Kasumi-1 (cell line): ENCODE data around the gene ADIG.
"Not testable (repeated sequence)": the region's sequence is repeated elsewhere in the genome, so short reads cannot be mapped to it uniquely, and the experiment has no call there.

Experiments
- DNase-seq, 2 experiments: peaks; one replicate each; lab custom pipeline; 2025; lab: John Stamatoyannopoulos, UW

Gene ADIG

DNA sequence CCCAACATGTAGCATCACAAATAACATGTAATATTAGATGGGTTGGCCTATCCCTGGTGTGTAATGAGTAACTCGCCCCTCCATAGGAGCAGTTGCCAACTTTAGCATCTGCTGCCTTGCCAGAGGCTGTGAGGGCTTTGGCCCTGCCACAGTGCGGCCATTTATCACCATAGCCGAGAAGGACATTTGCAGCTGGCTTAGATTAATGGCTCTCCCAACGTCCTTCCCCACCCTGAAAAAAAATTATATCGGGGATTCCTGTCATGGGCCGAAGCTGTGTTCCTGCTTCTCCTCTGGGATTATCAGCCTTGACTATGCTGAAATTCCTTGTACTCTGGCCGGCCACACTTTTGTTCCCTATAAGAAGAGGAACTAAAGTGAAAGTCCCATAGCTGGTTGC, 7.6 kb upstream of the ADIG start:
- DNase-seq = no peak

DNA sequence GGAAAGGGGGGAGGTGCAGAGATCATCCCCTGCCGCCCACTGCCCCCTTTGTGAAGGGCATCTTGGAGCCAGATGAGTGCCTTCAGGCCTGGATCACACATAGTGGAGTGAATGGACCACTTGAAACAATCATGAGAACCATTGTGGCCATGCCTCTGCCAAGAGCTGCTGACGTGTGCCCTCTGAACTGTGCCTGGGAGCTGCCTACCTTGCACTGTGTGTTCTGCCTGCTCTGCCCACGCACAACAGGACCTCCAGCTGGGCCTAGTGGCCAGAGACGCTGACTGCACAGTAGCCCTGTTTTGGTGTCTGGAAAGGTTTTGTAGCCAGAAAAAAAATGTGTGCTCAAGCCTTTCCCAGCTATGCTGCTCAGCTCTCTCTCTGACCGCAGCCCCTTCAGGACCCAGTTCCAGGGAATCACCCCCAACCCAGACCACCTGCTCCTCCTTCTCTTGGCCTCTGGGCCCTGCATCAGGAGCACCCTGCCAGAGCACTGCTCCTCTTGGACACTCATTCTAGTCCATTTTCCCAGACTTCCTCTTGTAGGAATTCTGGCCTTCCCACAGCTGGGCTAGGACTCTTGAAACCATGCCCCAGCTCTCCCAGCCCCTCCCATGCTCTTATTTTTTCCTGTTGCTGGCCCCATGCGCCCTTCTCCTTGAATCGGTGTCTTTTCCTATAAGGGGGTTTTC, 1.6 kb upstream of the ADIG start:
- DNase-seq = no peak

DNA sequence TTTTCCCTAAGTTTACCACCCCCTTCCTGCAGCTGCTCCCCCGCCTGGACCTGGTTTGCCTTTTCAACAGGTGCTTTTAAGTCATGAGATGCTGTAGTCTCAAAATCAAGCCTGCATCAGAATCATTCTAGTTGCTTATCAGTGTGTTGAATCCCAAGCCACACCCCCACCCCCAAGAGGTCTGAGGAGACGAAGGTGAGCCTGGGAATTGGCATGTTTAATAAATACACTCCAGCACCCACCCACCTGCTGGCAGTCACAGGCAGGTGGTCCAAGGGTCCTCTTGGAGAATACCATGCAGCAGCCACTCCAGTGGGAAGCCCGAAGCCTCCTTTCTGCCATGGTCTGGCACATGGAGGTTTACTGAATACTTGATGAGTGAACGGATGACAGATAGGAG, 1.1 kb upstream of the ADIG start:
- DNase-seq = no peak

DNA sequence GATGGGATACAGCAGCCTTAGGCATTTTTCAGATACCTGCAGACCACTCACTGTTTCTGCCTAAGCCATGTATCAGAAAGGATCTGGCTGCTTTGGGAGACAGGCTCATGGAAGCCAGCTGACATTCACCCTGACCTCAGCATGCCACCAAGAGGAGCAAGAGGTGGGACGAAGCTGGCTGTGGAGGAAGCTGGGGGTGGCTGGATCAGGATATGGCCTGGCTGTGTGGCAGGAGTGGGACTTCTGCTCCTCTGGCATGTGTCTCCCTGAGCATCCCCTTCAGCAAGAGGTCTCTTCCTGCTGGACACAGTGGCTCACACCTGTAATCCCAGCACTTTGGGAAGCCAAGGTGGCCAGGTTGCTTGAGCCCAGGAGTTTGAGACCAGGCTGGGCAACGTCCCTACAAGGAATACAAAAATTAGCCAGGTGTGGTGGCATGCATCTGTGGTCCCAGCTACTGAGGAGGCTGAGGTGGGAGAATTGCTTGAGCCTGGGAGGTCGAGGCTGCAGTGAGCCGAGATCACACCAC, 897 bp downstream of the ADIG start:
- no peak for DNase-seq

DNA sequence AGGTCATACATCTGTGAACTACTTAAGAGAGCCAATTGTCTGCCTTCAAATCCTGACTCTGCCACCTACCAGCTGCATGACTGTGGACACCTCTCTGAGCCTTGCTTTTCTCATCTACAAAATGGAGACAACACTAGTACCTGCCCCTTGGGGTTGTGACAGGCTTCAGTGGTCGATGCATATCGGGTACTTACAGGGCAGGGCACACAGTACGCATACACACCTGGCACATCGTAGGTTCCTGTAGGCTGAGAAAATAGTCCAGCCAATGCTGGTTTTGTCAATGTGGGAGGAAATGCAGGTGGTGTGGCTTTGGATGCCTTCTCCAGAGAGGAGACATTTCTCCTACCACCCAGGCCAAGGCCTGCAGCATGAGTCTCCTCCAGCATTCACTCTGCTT, 2.3 kb downstream of the ADIG start:
- DNase-seq = no peak

DNA sequence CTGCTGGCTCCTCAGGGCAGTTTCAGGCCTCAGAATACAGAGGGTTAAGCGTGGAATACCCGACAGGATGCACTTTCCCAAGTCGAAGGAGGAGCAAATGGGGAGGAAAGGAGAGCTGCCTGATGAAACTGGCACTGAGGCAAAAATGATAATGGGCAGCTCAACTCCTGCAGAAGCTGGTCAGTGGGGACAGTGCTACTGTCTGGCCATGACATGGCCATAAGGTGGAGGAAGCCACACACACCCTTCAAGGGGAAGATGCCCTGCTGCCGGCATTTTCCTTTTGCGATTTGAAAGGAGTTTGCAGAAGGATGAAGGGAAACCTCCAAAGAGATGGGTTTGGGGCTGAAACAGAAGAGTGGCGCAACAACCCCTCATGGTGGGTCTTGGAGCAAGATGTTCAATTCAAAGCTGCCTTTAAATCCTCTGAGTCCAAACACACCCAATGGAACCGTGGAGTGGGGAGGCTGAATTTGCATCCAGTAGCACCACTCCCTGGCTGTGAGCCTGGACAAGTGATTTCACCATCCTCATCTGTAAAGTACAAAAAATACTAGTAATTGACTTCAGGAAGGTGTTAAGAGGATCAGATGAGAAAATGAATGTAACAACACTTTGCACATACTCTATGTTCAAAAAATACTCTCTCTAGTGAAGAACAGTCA, 3.2 kb downstream of the ADIG start:
- DNase-seq = no peak

DNA sequence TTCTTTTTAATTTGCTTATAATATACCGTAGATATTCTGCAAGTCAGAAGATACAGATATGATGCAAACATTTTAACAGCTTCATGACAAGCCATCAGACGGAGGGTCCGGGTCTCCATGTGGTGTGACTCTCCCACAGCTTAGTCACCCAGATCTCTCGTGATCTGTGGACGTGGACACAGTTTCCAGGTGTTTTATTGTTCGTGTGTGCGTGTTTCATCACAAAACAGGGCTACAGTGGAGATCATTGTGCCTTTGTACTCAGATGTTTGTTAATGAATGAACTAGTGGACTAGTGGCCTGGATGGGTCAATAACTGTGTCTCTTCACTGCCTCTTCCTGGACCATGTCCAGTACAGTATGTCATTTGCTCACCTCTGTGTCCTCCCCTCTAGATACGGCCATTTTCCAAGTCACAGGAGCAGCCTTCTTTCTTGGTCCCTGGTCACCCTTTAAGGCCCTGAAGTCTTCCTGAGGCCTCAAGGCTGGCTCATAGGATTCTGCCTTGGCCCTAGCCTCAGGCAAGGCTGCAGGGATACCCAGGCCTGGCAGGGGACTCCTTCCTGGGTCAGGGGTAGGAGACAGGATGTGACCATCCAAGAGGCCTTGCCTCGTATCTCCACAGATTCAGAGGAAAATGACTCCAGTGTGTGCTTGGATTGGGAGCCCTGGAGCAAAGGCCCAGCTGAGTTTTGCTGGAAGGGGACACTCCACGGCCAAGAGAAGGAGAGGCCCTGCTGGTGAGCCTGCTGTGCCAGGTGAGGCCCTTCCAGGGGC, 4.6 kb downstream of the ADIG start:
- DNase-seq = no peak

DNA sequence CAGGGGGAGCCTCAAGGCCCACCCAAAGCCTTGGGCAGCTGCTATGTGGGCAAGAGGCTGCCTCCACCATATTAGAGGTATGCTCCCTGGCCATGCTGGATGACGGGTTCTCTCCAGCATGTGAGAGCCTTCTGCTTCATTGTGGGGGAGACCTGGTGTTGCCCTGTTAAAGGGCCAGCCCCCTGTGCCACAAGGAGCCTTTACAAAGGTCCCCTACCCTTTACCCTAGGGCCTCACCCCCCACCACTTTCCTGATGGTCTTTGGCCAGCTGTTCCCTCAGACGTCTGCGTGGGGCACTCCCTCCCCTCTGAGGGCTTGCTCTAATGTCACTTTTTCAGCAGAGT, 5.2 kb downstream of the ADIG start:
- DNase-seq = no peak

DNA sequence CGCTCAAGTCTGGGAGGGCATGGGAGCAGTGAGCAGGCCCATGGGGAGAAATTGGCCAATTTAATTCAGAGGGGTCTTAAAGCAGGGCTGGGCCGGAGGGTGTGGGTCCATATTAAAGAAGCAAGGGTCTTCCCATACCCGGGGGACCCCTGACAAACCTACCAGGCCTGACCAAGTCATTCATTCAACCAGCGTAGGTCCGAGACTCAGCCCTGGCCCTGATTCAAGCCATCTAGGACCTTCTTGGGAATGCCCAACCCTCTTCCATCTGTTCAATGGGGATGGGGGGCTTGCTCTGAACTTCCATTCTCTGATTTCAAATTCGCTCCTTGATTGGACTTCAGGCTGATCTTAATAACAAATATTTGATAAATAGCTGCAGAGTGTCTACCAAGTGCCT, 7.3 kb downstream of the ADIG start:
- DNase-seq = no peak

DNA sequence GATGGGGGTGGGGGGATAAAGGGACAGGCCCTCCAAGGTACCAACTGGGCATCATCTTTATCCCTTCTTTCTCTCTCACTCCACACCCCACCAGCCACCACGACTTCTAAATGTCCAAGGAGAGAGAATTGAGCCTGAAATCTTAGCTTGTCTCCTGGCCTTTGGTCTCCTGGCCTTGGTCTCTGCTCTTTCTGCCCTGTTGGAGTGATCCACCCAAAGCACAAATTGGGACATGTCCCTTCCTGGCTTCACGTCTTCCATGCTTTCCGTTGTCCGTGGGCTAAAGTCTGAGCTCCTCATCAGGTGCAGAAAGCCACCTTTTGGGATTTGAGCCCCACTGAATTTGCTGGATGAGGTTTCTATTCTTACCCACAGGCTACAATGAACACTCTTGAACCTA, 8.4 kb downstream of the ADIG start:
- DNase-seq = no peak

DNA sequence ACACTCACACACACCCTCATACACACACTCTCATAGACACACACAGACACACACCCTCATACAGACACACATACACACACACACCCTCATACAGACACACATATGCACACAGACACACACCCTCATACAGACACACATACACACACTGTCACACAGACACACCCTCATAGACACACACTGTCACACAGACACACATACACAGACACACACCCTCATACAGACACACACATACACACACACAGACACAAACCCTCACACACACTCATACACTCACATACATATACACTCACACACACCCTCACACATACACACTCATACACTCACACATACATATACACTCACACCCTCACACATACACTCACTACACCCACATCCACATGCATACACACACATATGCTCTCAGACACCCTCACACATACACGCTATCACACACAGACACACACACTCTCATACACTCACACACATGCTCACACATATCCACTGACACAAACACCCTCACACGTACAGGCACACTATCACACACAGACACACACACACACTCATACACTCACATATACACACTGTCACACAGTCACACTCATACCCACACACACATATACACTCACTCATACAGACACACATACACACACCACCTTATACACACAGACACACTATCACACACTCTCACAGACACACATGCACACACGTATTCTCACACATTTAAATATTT, 9.1 kb downstream of the ADIG start:
- DNase-seq = no peak

DNA sequence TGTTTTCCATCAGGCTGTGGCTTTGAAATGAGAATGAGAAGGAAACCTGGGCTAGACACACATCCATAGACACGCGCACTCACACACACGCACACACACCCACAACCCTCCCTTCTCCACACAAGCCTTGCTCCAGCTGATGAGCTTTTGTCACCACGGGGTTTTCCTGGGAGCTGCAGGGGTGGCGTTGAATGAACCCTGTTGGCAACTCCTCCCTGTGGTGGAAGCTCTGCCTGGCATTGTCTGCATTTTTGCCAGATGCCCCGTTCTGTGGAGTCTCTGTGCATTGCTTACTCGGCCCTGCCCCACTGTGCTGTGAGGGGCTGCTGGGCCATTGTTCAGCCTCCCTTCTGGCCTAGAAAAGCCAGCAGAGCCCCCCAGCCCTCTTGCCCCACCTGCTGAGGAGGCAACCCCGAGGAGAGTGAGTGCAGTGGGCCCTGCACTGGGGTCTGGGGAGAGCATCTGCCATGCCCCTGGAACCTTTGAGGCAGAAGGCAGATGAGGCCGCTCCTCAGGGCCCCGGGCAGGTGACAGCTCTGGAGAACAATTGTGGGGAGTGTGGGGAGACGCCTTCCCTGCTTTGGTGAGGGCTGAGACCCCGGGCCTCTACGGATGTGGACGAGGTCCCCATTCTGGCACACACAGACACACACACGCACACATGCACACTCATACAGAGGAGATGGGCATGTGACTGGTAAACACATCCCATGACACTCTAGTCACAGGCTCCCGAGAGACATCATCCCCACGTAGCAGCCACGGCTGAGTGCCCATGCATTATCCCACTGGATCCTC, 9.9 kb downstream of the ADIG start:
- no peak for DNase-seq

DNA sequence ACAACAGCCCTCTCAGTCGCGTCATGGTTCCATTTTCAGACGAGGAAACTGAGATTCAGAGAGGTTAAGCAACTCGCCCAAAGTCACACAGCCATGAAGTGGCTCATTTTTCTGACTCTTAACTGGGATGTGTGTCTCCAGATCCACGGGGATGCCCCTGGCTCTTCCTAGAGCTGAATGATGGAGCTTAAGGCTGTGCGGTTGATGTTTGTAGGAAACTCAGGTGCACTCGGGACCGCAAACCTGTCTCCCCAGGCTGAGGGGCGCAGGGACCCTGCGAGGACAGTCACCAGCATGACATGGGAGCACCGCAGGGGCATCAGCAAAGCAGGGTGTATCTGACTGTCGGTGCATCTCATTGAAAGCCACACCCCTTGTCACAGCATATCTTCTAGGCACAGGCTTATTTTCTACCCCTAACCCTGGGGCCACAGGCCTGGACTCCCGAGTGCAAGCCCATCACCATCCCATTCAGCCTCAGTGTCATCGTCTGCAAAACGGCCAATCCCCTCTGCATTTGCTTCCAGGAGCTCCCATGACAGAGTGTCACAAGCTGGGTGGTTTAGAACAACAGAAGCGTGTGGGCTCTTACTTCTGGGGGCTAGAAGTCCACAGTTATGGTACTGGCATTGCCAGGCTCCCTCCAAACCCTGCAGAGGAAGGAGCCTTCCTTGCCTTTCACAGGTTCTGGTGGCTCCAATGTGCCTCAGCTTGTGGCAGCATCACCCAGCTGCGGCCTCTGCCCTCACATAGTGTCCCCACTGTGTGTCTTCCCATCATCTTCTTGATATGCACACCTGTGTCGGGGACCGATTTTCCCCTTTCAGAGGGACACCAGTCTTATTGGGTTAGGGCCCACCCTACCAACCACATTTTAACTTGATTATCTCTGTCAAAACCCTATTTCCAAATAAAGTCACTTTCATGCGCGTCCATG, 10.7 kb downstream of the ADIG start:
- DNase-seq = no peak

DNA sequence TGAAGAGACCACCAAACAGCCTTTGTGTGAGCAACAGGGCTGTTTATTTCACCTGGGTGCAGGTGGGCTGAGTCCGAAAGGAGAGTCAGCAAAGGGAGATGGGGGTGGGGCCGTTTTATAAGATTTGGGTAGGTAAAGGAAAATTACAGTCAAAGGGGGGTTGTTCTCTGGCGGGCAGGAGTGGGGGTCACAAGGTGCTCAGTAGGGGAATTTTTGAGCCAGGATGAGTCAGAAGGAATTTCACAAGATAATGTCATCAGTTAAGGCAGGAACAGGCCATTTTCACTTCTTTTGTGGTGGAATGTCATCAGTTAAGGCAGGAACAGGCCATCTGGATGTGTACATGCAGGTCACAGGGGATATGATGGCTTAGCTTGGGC, 11.4 kb downstream of the ADIG start:
- DNase-seq = not testable (repeated sequence)

DNA sequence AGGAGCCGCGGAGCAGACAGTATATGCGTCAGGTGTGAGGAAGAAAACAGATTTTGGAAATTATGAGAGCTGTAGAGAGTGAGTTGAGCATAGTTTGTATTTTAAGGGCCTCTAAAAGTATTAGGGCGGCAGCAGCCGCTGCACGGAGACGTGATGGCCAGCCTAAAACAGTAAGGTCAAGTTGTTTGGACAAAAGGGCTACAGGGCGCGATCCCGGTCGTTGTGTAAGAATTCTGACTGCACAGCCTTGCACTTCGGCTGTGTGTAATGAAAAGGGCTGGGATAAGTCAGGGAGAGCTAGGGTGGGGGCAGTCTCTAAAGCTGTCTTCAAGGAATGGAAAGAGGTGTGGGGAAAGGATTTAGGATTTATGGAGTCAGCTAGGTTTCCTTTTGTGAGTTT, 13.3 kb downstream of the ADIG start:
- not testable (repeated sequence) for DNase-seq

DNA sequence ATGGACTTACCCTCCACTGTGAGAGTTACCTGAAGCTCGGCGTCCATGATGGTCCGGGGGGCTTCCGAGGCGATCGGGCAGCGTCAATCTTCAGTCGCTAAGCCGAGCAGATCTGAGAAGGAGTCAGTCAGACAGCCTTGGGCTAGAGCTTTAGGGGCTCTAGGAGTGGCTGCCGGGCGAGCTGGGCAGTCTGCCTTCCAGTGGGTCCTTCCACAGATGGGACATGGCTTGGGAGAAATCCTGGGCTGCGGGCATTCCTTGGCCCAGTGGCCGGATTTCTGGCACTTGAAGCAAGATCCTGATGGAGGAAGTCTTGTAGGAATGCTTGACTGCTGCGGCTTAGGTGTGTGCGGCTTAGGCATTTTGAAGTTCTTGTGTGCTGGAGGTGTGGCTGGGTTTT, 14.9 kb downstream of the ADIG start:
- DNase-seq = not testable (repeated sequence)

DNA sequence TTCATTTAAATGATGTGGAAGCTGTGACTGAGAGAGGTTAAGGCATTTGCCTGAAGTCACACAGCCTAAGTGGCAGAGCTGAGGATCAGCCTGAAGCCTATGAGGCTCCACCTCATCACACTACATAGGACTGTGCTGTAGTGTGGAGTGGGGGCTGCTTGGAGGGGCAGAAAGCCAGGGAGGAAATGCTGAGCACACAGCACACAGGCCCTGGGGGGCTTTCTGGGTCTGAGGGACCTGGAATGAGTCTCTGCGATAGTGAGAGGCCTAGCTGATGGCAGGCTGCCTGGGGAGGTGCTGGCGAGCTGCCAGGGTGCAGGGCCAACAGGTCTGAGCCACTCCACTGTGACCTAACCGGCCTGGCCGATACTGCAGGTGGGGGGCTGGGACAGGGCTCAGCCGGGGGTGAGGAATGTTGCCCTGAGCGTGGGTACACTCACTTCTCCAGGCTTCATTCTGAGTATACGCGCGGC, 18.4 kb downstream of the ADIG start:
- no peak for DNase-seq

DNA sequence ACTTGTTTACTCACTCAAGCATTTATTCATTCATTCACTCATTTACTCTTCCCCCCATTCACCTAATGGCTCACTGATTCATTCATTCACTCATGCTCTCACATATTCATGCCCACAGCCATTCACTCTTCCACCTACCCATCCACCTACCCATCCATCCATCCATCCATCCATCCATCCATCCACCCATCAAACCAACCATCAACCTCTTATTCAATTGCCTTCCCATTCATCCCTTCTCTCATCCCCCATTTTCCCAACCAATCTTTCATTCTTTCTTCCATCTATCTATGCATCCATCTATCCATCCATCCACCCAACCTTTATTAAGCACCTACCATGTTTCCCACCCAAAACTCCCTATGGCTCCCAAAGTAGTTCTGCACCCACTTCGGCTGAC, 19.1 kb downstream of the ADIG start:
- DNase-seq = no peak

DNA sequence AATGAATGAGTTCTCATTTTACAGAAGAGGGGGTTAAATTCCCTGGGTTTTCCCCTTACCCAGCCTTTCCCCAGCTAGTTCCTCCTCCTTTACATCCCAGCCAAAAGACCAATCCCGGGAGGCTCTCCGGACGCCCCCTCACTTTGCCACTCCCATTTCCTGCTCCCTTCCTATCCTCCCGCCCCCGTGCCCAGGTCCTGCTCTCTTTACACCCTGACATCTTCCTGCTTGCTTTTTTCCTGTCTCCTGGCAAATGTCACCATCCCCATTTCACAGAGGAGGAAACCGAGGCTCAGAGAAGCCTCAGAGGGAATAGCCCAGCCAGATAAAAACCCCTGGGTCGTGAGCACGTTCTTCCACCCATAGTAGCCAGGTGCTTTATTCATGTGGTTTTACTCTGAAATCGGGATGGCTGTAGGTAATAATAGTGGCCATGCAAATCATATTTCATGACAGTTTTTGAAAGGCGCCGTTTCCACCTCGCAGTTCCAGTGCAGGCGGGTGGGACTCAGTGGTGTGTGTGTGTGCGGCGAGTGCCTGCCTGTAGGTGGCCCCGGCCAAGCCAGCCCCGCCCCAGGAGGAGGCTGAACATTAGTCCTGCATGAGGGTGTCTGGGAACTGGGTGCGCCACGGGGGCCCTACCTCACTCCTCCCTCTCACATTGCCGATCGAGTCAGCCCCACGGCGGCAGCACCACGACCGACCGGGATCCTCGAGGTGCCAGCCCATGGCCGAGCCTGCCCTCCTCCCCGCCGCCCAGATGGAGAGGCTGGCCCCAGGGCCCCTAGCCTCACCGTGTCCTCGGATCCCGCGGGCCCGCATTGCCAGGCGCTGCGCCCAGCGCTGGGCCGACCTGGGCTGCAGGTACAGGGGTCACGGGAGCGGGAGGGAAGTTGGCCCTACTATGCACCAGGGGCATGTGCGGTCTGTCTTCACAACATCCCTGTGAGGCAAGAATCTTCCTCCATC, 20.5 kb downstream of the ADIG start, which contains the start of gene ARHGAP40:
ARHGAP40 (plus strand) TSS at position 594 of the 969 bp plus-strand sequence.
- DNase-seq = peak; percentile 15 to 33
